SKM-1 (cell line): ENCODE measurements around the gene OSBPL7.

Source experiments
- DNase-seq: peaks from one replicate; lab custom pipeline; 2025; ENCODE audit not compliant: unreplicated experiment; lab: John Stamatoyannopoulos, UW

OSBPL7 gene

DNA sequence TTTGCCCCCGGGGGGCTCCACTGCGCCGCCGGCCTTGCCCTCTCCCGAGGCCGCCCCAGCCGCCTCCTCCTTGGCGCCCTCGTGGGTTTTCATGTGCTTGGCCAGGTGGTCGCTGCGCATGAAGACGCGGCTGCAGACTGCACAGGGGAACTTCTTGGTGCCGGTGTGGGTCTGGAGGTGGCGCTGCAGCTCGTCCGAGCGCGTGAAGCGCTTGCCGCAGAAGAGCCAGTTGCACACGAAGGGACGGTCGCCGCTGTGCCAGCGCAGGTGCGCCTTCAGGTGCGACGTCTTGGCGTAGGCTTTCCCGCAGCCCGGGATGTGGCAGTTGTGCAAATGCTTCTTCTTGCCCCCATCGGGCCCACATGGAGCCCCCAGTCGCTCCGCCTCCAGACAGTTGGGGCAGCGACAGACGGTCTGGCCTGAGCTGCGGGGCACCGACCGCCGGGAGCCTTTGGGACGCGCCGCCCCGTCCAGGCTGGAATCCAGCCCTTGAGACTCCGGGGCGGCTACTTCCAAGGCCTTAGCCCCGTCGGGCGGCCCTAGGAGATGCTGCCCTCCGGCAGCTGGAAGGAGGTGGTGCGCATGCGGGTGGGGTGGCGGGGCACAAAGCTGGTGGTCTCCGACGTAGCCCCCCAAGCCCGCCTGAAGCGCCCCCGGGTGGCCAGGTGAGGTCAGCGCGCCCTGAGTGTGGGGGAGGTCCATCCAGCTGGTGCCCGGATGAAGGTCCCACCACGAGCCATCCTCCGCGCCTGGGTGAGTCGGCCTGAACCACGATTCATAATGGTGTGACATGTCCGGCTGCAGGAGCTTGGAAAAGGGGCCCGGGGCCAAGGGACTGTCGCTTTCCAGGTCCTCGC, 26.0 kb upstream of the OSBPL7 start:
- DNase-seq, result no peak

DNA sequence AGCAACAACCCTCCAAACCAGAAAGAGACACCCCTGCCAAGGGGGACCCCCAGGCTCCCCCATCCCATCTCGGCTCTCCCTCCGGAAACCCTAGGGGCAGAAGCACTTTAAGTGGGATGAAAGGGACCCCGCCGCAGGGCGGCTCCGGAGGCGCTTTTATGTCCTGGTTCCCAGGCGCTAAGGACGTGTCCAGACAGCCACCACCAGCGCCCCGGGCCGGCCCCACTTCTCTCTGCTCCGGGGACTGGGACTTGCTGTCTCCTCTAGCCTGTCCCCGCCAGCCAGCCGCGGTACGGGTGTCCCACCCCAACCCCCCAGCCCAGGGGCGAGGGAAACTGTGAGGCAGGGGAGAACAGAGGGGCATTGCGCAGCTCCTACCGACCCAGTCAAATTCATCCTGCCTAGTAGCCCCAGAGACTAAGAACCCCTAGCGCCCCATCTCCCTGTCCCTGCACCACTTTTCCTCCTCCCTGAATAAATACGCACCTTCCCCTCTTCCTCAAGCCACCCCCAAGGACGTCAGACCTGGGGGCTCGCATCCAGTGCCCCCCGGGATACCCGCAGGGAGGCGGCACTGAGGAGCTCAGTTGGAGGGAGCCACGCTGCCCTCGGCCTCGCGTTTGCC, 25.2 kb upstream of the OSBPL7 start:
- DNase-seq, result no peak

DNA sequence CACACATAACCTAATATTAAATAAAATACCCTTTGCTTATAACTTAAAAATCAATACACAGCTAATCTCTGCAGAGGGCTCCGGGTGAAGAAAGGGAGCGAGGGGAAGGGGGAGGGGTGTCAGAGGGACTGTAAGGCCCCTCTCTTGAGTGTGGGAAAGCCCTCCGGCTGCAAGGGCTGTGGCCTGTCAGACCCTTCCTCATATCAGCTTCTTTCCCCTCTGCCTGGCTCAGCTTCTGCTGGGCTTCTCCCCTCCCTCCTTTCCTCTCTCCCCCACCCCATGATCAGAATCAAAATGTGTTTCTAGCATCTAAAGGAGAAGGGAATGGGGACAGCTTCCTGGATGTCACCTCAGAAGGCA, 24.1 kb upstream of the OSBPL7 start:
- no peak for DNase-seq

DNA sequence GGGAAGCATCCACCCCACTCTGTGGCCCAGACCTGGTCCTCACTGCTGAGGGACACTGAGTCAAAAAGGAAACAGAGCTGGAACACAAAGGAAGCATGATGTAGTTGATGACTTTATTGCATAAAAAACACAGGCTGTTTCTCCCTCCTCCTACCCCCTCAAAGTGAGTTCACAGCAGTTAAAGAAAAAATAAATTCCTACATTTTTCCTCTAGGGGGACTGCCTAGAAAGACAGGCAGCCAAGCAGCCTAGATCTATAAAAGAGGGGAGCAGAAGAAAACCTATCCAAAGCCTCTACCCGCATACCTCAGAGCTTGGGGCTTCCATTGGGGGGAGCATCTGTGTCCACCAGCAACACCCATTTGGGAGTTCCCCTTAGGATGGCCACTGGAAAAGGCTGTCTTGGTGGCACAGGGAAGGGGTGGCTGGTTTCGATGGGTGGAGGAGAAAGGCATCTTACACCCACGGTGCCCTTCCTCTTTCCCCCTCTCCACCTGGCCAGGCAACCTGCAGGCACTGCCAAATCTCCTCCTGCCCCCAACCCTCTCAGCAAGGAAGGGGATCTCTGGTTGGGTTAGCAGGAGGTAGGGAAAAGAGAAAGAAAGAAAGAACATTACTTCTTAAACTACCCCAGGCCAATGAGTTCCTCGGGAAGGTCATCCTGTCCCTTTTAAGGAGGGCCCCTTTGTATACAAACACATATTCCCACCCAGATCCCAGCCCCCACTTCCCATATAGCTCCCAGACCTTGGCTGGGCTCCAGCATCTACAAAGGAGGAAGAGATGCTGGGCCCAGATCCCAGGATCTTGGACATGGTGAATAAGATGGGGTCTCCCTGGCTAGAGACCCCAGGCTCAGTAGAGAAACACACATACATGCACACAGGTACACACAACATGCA, 23.5 kb upstream of the OSBPL7 start:
- DNase-seq, result no peak

DNA sequence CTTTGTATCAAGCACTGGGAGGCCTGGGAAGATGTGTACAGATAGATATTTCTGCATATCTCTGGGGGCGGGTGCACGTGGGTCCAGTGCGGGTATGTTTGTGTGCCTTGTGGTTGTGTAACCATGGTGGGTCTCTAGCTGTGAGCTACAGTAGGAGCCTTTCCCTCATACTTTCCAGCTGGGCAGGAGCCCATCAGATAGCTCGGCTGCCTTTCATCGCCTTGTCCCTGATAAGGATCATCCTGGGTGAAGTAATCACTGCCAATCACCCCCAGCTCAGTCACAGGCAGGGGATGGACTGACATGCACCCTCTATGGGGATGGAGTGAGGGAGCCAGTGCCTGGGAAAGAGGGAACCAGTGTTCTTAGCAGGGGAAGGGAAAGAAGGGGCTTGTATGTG, 22.6 kb upstream of the OSBPL7 start:
- no peak for DNase-seq

DNA sequence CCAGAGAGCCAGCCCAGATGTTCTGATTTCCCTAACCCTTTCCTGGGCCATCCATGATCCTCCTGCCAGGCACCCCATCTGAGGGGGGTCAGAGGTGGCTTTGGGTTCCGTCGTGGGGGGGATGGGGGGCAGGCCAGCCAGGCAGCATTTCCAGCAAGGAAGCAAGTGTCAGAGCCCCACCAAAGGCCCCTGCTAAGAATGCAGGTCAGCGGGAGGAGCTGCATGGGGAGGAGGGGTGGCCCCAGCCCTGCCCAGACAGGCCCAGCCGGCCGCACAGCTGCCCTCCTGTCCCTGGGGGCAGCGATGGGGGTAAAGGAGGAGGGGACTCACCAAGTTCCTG, 21.8 kb upstream of the OSBPL7 start:
- DNase-seq, result no peak

DNA sequence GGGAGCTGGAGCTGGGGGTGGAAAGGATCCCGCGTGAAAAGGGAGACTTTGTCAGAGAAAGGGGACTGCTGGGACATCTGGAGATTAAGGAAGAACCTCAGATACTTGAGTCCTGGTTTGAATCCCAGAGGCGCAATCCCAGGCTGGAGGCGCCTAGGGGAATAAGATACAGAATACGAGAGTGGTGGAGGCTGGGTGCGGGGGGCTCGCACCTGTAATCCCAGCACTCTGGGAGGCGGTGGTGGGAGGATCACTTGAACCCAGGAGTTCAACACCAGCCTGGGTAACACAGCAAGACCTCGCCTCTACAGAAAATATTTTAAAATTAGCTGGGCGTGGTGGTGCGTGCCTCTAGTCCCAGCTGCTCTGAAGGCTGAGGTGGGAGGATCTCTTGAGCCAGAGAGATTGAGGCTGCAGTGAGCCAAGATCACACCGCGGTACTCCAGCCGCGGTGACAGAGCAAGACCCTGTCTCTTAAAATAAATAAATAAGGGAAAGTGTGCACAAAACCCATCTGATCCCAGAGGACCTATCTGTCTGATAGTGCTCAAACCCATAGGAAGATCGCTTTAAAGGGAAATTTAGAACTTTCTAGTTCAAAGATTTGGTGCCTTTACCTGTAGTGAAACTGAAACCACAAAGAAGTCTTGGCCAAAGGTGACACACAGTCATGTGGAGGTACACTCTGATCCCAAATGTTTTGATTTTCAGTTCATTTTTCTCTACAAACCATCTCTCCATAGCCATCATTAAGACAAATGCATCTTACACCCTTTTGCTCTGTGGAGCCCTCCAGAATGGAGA, 20.1 kb upstream of the OSBPL7 start:
- DNase-seq, result no peak

DNA sequence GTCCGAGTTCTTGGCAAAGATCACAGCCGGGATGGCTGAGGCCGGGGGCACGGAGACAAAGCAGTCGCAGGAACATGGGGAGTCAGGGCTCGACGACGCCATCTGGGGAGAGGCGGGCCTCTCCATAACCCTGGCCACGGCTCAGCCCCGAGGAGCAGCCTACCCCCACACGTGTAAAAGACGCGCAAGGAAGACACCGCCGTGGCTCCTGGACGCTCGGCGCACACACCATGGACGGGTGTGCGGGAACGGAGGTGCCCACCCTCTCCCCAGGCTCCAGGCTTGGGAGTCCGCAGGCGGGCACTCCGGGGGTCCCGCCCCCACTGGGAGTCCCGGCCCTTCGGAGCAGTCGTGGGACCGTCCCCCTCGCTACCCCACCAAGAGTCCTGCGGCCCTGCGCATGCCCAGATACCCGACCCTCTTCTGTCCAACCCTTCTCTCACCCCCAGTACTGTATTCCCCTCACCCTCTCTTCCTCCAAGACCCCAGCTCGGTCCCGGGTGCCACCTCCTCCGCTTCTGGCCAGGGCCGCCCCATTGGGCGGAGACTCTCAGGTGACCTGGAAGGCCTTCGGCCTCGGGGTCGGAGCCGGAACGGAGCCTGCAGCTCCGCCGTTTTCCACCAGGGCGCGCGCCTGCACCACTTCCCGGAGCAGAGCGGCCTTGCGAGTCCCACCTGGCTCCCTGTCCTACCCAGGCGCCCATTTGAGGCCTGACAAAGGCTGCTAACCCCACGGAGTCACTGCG, 19.3 kb upstream of the OSBPL7 start, which contains the start of gene SCRN2:
SCRN2 (minus strand) TSS at position 532 of the 746 bp plus-strand sequence; CDS start at position 102, 430 bp downstream.
- DNase-seq, result peak; percentile 68

DNA sequence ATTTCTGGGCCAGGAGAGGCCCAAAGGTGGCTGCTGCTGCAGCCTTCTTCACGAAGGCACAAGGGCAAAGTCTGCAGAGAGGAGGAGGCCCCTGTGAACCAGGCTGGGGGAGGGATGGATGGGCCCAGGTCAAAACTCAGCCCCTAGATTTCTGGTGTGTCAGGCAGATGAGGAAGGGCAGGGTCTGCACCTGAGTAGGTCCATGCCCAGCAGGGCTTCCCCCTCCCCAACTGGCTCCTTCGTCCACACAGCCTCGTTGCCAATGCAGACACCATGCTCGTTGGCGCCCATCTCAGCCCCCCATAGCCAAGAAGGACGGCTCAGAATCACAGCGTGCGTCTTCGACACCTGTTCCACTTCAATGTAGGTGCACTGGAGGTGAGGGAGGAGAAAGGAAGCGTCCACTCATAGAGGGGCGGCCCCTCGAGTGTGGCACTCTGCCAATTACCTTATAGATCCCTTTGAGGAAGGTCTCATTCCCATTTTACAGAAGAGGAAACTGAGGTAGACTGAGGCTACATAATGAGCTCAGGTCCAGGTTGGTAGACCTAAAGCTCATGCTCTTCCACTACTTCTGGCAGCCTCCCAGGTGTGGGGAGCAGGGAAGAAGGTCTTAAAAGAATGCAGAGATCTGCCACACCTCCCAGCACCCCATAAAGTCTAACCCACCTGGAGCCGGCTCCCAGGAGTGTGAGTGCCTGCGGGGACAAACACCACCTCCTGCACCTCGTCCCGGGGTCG, 18.6 kb upstream of the OSBPL7 start:
- no peak for DNase-seq

DNA sequence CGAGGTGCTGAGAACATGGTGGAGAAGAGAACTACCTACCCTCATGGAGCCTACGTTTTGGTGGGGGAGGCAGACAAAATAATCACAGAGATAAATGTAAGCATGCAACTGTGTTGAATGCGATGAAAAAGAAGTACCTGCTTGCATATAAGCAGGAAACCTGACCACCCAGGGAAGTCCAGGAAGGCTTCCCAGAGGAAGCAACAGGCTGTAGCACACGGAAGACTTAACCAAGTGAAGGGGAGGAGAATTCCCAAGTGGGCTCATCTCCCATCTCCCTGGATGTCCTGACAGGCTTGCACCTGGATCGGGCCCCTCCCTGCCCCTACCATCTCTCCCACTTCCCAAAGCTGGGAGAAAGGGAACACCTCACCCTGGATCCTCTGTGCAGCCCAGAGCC, 17.5 kb upstream of the OSBPL7 start:
- DNase-seq, result no peak

DNA sequence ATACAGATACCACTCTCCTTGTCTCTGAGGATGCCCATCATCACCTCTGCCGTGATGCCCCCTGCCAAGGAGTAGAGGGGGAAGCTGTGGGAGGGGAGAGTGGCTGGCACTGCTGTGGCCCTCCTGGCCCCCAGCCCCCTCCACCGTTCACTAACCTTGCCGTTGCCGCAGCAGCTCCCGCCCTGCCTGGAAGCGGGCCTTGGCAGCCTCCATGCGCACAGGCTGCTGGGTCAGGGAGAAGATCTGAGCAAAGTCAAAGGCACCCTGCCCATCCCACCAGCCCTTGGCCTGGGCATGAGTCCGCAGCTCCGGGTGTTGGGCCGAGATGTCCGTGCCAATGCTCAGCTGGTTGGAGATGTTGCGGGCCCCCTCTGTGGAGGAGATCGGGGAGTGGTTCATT, 17.0 kb upstream of the OSBPL7 start:
- DNase-seq, result no peak

DNA sequence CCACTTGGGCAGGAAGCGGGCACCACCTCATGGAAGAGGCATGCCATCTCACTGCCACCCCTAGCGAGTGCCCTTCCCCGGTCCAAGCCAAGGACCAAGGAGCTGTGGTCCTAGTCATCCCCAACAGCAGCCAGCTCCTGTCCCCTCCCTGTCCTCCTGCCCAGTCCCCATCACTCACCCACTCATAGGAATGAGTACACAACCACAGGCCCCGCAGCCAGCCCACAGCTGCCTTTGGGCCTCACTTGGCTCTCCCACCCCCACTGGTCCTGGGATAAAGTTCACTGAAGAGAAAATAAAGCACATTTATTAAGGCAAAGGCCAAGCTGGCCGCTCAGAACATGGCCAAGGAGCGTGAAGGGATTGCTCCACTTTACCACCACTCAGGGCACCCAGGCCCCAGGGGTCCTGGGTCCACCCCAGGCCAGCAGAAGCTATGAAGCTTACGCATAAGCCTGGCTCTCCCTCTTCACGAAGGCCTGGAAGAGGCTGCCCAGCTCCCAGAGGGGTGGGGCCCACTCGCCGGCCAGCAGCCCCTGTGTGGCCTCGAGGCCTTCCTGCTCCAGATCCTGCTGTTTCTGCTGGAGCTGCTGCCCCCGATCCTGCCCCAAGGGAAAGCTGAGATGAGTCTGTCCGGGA, 15.9 kb upstream of the OSBPL7 start:
- DNase-seq, result no peak

DNA sequence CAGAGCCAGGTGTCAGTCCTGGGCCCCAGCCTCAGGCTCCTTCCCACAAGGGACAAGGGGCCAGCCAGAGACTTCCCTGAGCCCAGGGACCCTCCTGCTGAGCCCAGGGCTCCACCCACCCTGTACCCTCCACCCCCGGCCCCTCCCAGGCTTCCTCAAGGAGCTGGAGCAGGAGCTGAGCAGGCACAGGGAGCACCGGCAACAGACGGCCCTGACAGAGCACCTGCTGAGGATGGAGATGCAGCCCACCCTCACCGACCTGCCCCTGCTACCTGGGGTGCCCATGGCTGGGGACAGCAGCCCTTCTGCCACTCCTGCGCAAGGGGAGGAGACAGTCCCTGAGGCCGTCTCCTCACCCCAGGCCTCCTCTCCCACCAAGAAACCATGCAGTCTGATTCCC, 15.0 kb upstream of the OSBPL7 start:
- DNase-seq, result no peak

DNA sequence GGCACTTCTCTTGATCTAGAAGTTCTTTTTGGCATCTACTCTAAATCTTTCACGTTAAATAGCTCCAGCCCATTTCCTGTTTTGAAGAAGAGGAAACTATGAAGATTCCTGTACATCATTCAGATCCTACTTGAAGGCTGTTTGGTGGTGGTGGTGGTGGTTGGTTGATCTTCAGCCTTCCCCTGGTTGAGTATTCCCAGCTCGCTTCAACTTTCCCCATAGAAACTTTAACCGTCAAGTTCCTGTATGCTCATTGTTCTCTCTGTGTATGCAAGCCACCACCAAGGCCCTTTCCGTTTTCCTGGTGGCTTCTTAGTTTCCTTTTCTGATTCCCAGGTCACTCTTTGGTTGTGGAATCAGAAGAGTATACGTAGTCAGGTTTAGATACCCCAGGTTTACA, 13.2 kb upstream of the OSBPL7 start:
- no peak for DNase-seq

DNA sequence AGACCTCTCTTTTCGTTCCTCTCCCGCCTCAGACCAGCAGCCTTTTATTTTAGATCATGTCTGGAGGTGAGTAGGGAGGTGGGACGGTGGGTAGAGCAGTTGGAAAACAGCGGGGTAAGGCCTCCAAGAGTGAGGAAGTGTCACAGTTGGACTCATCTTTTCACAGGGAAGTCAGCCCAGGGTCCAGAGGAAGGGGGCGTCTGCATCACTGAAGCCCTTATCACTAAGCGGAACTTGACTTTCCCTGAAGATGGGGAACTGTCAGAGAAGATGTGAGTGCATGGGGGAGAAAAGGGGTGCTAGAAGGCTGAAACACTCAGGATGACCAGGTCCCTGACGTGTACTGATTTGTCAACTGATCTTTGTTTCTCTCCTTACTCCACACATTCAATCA, 10.3 kb upstream of the OSBPL7 start:
- no peak for DNase-seq

DNA sequence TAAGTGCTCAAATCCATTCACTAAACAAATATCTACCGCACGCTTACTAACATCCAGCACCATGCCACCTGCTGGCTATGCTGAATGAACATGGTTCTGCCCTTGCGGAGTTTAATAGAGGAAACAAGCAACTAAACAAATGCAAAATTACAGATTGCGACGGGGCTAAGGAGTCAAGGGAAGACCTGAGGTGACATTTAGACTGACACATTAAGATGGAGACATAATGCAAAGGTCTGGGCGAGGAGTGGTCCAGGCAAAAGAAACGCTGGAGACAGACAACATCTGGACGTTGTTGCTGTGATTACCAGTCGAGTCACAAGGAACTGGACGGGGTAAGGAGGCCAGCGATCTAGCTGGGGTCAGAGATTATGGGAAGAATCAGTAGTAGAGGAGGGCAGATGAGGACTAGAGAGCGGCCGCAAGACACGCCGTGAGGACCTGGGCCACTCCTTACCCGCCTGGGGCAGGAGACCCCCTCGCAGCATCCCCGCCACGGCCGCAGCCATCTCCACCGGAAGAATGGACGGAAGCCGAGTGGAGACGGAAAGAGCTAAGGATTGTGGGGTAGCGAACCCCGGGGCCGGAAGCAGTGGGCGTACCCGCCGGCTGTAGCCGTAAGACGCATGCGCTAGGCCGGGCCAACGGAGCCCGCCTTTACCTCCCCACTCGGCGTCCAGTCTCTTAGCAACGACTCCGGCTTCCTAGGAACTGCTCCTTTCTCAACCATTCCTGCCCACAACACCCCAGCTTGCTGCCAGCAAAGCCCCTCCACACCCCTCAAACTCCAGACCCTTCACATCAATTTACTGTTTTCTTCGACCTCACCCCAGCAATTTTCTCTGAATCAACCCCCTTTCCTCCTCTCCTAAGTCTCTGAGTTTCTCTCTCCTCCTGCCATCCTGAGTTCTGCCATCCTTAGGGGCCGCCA, 9.7 kb upstream of the OSBPL7 start, which contains the start of the genes LRRC46 and MRPL10:
LRRC46 (plus strand) TSS at position 668 of the 931 bp plus-strand sequence. CDS start 320 bp downstream, outside the sequence.
MRPL10 (minus strand) TSS at position 539 of the 931 bp plus-strand sequence; CDS start at position 509, 30 bp downstream.
- peak; percentile 96 for DNase-seq

DNA sequence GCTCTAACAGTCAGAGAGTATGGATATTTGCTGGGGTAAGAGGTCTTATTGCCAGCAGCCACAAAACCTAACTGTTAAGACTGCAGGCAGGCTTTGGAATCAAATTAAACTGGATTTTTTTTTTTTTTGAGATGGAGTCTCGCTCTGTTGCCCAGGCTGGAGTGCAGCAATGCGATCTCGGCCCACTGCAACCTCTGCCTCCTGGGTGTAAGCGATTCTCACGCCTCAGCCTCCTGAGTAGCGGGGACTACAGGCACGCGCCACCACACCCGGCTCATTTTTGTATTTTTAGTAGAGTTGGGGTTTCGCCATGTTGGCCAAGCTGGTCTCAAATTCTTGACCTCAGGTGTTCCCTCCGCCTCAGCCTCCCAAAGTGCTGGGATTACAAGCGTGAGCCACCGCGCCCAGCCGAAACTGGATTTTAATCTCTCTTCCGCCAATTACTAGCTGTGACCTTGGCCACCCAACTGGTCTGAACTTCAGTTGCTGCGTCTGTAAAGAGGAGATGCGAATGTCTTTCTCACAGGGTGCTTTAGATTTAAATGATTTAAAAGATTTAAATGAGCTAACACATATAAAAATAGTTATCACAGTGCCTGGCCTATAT, 8.9 kb upstream of the OSBPL7 start:
- no peak for DNase-seq
